RWPE2 (cell line): ENCODE data around the gene MT1H.

Source experiments
- ATAC-seq: fragments of 200-7000 bp; cut with Tn5 transposase; 3 replicates; pipeline ENCODE4 v1.9.1; 2021; ENCODE audit warnings: low read depth
- DNase-seq: peaks from one replicate; pipeline ENCODE4 v3.0.0-alpha.2; 2020; ENCODE audit warnings: low spot score
- H3K27ac ChIP-seq: fragments of 450-650 bp; 2 replicates; pipeline ENCODE4 v1.5.1; 2017; ENCODE audit warnings: mild to moderate bottlenecking; ENCODE audit not compliant: poor library complexity, severe bottlenecking
- H3K27me3 ChIP-seq: fragments of 250-450 bp; sonication (Bioruptor Pico); 2 replicates; pipeline ENCODE4 v1.5.1; 2021; ENCODE audit warnings: mild to moderate bottlenecking, moderate library complexity; ENCODE audit not compliant: insufficient read depth, poor library complexity, severe bottlenecking
- H3K36me3 ChIP-seq: fragments of 250-450 bp; sonication (Bioruptor Pico); 2 replicates; pipeline ENCODE4 v1.5.1; 2020; ENCODE audit warnings: low read depth, mild to moderate bottlenecking, moderate library complexity
- H3K4me1 ChIP-seq: fragments of 250-450 bp; sonication (Bioruptor Pico); 2 replicates; pipeline ENCODE4 v1.5.1; 2021; ENCODE audit warnings: mild to moderate bottlenecking, moderate library complexity; ENCODE audit not compliant: insufficient read depth, poor library complexity, severe bottlenecking
- H3K4me3 ChIP-seq: fragments of 250-450 bp; sonication (Bioruptor Pico); 2 replicates; pipeline ENCODE4 v1.5.1; 2021; ENCODE audit warnings: mild to moderate bottlenecking, moderate library complexity; ENCODE audit not compliant: severe bottlenecking
- H3K9me3 ChIP-seq: fragments of 250-450 bp; sonication (Bioruptor Pico); 2 replicates; pipeline ENCODE4 v1.5.1; 2021; ENCODE audit warnings: mild to moderate bottlenecking, moderate library complexity; ENCODE audit not compliant: severe bottlenecking
- CTCF ChIP-seq: fragments of 450-650 bp; IDR thresholded peaks from one replicate; pipeline ENCODE4 v1.5.1; 2017; ENCODE audit warnings: mild to moderate bottlenecking, moderate library complexity; ENCODE audit not compliant: poor library complexity, severe bottlenecking

MT1H gene

GRCh38 chr16:56702836-56703235 lies 33.2 kb downstream of the MT1H start:
- peaks cover 8% of the 10 kb centered on the region for H3K4me1 ChIP-seq
- H3K36me3 ChIP-seq, result no peaks in the 10 kb centered on the region
- no peaks in the 10 kb centered on the region for H3K9me3 ChIP-seq
- H3K27me3 ChIP-seq, result no peaks in the 10 kb centered on the region
- TF ChIP-seq CTCF, result no peak
- no peak overlapping the region for H3K27ac ChIP-seq
- ATAC-seq (no peak), DNase-seq (no peak)
- no peak overlapping the region for H3K4me3 ChIP-seq

- no peaks in the 10 kb centered on the region for H3K27me3 ChIP-seq
These were observed 39.2 kb downstream of the MT1H start for GRCh38 chr16:56708525-56709442.

GRCh38 chr16:56709443-56710040 lies 39.9 kb downstream of the MT1H start:
- Histone ChIP-seq H3K4me3 (no peak overlapping the region), H3K27ac (no peak overlapping the region), H3K4me1 (peaks cover 3% of the 10 kb centered on the region), H3K27me3 (no peaks in the 10 kb centered on the region), H3K36me3 (no peaks in the 10 kb centered on the region), H3K9me3 (no peaks in the 10 kb centered on the region)
- no peak for DNase-seq
- TF ChIP-seq CTCF, result no peak
- ATAC-seq, result no peak

More at GRCh38 chr16:56708525-56709442, 39.2 kb downstream of the MT1H start:
- H3K4me3 ChIP-seq, result no peak overlapping the region
- no peaks in the 10 kb centered on the region for H3K36me3 ChIP-seq
- no peak overlapping the region for H3K27ac ChIP-seq
- ATAC-seq (0 out of 3 replicates have a peak, but pooled peaks have one; percentile 38), DNase-seq (no peak)
- TF ChIP-seq CTCF, result no peak
- peaks cover 3% of the 10 kb centered on the region for H3K4me1 ChIP-seq
- no peaks in the 10 kb centered on the region for H3K9me3 ChIP-seq

GRCh38 chr16:56710181-56710737 lies 40.6 kb downstream of the MT1H start:
- H3K36me3 ChIP-seq, result no peaks in the 10 kb centered on the region

More at GRCh38 chr16:56710181-56710737, 40.6 kb downstream of the MT1H start:
- no peak for DNase-seq
- H3K4me3 ChIP-seq, result no peak overlapping the region
- no peaks in the 10 kb centered on the region for H3K9me3 ChIP-seq
- peaks cover 3% of the 10 kb centered on the region for H3K4me1 ChIP-seq
- H3K27ac ChIP-seq, result no peak overlapping the region
- H3K27me3 ChIP-seq, result no peaks in the 10 kb centered on the region
- no peak for TF ChIP-seq CTCF
- no peak for ATAC-seq
